ENCODE data around the gene RHBDL2. TPM values are rescaled to one million over a fixed set of nuclear protein-coding genes. Genes with fewer than 3 reads are reported as not detected.

Gene RHBDL2
- total and polyA plus RNA-seq, 9 of the 15 experiments (the other 6 are each of a cell fraction or from before 2014, with no cell fraction given), result not detected

DNA sequence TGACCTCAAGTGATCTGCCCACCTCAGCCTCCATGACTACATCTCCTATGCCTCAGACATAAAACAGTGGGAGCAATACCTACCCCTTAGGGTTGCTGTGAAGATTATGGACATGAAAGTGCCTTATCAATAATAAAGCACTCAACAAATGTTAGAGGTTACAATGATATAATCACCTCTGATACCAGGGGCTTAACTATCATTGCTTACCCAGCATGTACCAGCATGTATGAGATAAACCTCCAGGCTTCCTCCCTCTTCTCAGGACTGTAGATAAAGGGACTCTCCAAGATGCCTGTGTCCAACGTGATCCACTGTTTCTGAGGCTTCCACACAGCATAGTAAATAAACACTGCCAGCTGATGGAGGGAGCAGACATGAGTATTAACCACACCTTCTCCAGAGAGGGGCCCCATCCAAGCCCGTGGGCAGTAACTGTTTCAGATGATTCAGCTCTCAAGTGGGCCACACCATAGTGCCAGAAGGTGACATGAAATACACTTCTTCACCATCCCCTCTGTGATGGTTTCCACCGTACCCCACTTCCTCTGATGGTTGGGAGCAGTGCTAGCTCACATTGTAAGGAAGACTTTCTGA lies 26.2 kb downstream of the RHBDL2 start (continued):
- TF ChIP-seq, protein P1, sequence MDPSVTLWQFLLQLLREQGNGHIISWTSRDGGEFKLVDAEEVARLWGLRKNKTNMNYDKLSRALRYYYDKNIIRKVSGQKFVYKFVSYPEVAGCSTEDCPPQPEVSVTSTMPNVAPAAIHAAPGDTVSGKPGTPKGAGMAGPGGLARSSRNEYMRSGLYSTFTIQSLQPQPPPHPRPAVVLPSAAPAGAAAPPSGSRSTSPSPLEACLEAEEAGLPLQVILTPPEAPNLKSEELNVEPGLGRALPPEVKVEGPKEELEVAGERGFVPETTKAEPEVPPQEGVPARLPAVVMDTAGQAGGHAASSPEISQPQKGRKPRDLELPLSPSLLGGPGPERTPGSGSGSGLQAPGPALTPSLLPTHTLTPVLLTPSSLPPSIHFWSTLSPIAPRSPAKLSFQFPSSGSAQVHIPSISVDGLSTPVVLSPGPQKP (CRISPR knock-in tag; IDR thresholded peaks at IDR 0.05), result no peak
- TF ChIP-seq ZSCAN32 (CRISPR knock-in tag; IDR thresholded peaks at IDR 0.05), result no peak
- TF ChIP-seq BACH1 (tag; IDR thresholded peaks at IDR 0.05), result no peak
- TF ChIP-seq KLF13 (tag; IDR thresholded peaks at IDR 0.05; ENCODE audit: borderline replicate concordance, low read depth), result no peak
- TF ChIP-seq NELFE (IDR thresholded peaks at IDR 0.05; ENCODE audit: insufficient read depth, insufficient read length), result no peak
- TF ChIP-seq ZNF12 (CRISPR knock-in tag; IDR thresholded peaks at IDR 0.05), result no peak
- TF ChIP-seq ZNF551 (CRISPR knock-in tag; IDR thresholded peaks at IDR 0.05), result no peak
- peak; percentile 85 for TF ChIP-seq MBD2 (IDR thresholded peaks at IDR 0.05; ENCODE audit: borderline replicate concordance, low read depth)
- TF ChIP-seq RCOR1 (IDR thresholded peaks at IDR 0.05; ENCODE audit: borderline replicate concordance in 1 of 2, low read depth in 2 of 2, low read length in 2 of 2), result peak; percentile 81 to 97; a peak in 3 of 4 replicates
- TF ChIP-seq PURB (CRISPR knock-in tag; IDR thresholded peaks at IDR 0.05; ENCODE audit: low read depth), result no peak
- peak; percentile 29 for TF ChIP-seq NFE2 (IDR thresholded peaks at IDR 0.05; ENCODE audit: low read depth)
- TF ChIP-seq STAT5A (IDR thresholded peaks at IDR 0.05; ENCODE audit: borderline replicate concordance, low read length), result peak; percentile 88
- TF ChIP-seq, protein P2, sequence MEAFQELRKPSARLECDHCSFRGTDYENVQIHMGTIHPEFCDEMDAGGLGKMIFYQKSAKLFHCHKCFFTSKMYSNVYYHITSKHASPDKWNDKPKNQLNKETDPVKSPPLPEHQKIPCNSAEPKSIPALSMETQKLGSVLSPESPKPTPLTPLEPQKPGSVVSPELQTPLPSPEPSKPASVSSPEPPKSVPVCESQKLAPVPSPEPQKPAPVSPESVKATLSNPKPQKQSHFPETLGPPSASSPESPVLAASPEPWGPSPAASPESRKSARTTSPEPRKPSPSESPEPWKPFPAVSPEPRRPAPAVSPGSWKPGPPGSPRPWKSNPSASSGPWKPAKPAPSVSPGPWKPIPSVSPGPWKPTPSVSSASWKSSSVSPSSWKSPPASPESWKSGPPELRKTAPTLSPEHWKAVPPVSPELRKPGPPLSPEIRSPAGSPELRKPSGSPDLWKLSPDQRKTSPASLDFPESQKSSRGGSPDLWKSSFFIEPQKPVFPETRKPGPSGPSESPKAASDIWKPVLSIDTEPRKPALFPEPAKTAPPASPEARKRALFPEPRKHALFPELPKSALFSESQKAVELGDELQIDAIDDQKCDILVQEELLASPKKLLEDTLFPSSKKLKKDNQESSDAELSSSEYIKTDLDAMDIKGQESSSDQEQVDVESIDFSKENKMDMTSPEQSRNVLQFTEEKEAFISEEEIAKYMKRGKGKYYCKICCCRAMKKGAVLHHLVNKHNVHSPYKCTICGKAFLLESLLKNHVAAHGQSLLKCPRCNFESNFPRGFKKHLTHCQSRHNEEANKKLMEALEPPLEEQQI (IDR thresholded peaks at IDR 0.05), result peak; percentile 73
- TF ChIP-seq, protein P3, sequence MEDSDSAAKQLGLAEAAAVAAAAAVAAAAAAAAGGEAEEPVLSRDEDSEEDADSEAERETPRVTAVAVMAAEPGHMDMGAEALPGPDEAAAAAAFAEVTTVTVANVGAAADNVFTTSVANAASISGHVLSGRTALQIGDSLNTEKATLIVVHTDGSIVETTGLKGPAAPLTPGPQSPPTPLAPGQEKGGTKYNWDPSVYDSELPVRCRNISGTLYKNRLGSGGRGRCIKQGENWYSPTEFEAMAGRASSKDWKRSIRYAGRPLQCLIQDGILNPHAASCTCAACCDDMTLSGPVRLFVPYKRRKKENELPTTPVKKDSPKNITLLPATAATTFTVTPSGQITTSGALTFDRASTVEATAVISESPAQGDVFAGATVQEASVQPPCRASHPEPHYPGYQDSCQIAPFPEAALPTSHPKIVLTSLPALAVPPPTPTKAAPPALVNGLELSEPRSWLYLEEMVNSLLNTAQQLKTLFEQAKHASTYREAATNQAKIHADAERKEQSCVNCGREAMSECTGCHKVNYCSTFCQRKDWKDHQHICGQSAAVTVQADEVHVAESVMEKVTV (CRISPR knock-in tag; IDR thresholded peaks at IDR 0.05), result peak; percentile 9; the same call in 1 of the 2 replicates
- TF ChIP-seq SP2 (IDR thresholded peaks at IDR 0.05; ENCODE audit: extremely low read depth, low read depth, low read length, poor library complexity, severe bottlenecking), result no peak
- TF ChIP-seq BDP1 (IDR thresholded peaks at IDR 0.05; ENCODE audit: insufficient read depth, insufficient read length), result no peak
- TF ChIP-seq YY1 (IDR thresholded peaks at IDR 0.05; ENCODE audit: borderline replicate concordance in 1 of 3, control insufficient read depth in 1 of 3, extremely low read depth in 1 of 3, insufficient read depth in 3 of 3, insufficient read length in 1 of 3, insufficient replicate concordance in 2 of 3, low read depth in 1 of 3, low read length in 2 of 3), result no peak

Data from K562 (cell line).